K562 (cell line): ENCODE measurements around the gene CYRIA. TPM values are rescaled to one million over a fixed set of nuclear protein-coding genes. Genes with fewer than 3 reads are reported as not detected.
A peak's percentile ranks its signal among the peaks of the same experiment; 100 is the strongest.

Experiments
- BMI1 ChIP-seq: fragments of 150-350 bp; IDR thresholded peaks from 2 replicates; pipeline ENCODE4 v1.6.1; 2014; ENCODE audit warnings: low read length
- CBFB ChIP-seq: sonication (generic); formaldehyde crosslinking; IDR thresholded peaks from 2 replicates; pipeline ENCODE4 v1.4.0; 2020; ENCODE audit warnings: mild to moderate bottlenecking, missing genetic modification reagents
- CBX5 ChIP-seq: IDR thresholded peaks from 2 replicates; pipeline ENCODE4 v1.6.1; 2014; ENCODE audit warnings: low read depth, borderline replicate concordance
- CREB1 ChIP-seq, 2 experiments: sonication (generic) in 1 of 2; formaldehyde crosslinking in 1 of 2; IDR thresholded peaks; 2 replicates each; pipeline versions ENCODE4 v1.6.1 to v1.8.0; 2012 to 2022; ENCODE audit warnings: inconsistent platforms in 1 of 2, mild to moderate bottlenecking in 1 of 2, missing genetic modification reagents in 1 of 2, moderate library complexity in 1 of 2
- HNRNPL ChIP-seq: fragments of 200-400 bp; formaldehyde crosslinking; IDR thresholded peaks from 2 replicates; pipeline ENCODE4 v1.6.1; 2017; ENCODE audit warnings: low read depth, mild to moderate bottlenecking, low read length
- KDM1A ChIP-seq, 2 experiments: fragments of 450-650 bp; IDR thresholded peaks; 2 replicates each; pipeline ENCODE4 v1.6.1; 2016; ENCODE audit warnings: mild to moderate bottlenecking in 2 of 2
- NCOR1 ChIP-seq: fragments of 450-650 bp; IDR thresholded peaks from 2 replicates; pipeline ENCODE4 v1.6.1; 2016; ENCODE audit warnings: mild to moderate bottlenecking, moderate library complexity
- POLR2B ChIP-seq: fragments of 450-650 bp; IDR thresholded peaks from 2 replicates; pipeline ENCODE4 v1.6.1; 2018; ENCODE audit warnings: low read depth; ENCODE audit not compliant: partially characterized antibody
- TCF3 ChIP-seq: sonication (generic); formaldehyde crosslinking; IDR thresholded peaks from 2 replicates; pipeline ENCODE4 v1.4.0; 2020; ENCODE audit warnings: mild to moderate bottlenecking, missing genetic modification reagents
- THRAP3 ChIP-seq: fragments of 450-650 bp; IDR thresholded peaks from 2 replicates; pipeline ENCODE4 v1.6.1; 2016; ENCODE audit warnings: mild to moderate bottlenecking, inconsistent platforms, borderline replicate concordance
- ZBTB17 ChIP-seq: fragments of 450-650 bp; formaldehyde crosslinking; IDR thresholded peaks from 2 replicates; pipeline ENCODE4 v1.4.0; 2020; ENCODE audit warnings: mild to moderate bottlenecking
- ZNF140 ChIP-seq: fragments of 250-450 bp; sonication (Bioruptor Pico); IDR thresholded peaks from 2 replicates; pipeline ENCODE4 v1.8.0; 2021; ENCODE audit warnings: moderate library complexity, mild to moderate bottlenecking, inconsistent platforms
- polyA plus RNA-seq, 8 experiments: library from polyadenylated mRNA; depleted of rRNA in 4 of 8; stranded (reverse) in 5 of 8; unstranded in 3 of 8; fragments of >200 nt; fragmentation: Nextera tagmentation in 2 of 8; fragmentation: Illumina TruSeq in 1 of 8; extraction: Ambion mirVana in 2 of 8; extraction: Trizol in 1 of 8; gene quantifications; 2 replicates each; pipeline versions ENCODE4 v1.2.1 to v1.2.3, GENCODE V29; 2011 to 2014; ENCODE audit warnings: inconsistent platforms in 1 of 8, missing spikeins in 1 of 8
- total RNA-seq, 7 experiments: library from RNA; depleted of rRNA in 6 of 7; stranded (reverse); fragments of >200 nt in 6 of 7; fragmentation: Illumina TruSeq in 2 of 7; extraction: Trizol in 2 of 7; gene quantifications; 2 replicates each; pipeline versions ENCODE4 v1.2.1 to v1.2.3, GENCODE V29; 2011 to 2021; ENCODE audit warnings: low replicate concordance in 1 of 7
- TF ChIP-seq, protein P1 (sequence below): sonication (generic); formaldehyde crosslinking; IDR thresholded peaks from 2 replicates; pipeline ENCODE4 v1.8.1; 2023; ENCODE audit warnings: missing genetic modification reagents, mild to moderate bottlenecking, borderline replicate concordance
- TF ChIP-seq, protein P2 (sequence below): IDR thresholded peaks from 2 replicates; pipeline ENCODE4 v1.6.1; 2011; ENCODE audit not compliant: insufficient read length; ENCODE audit errors: extremely low read depth

Gene CYRIA
- total and polyA plus RNA-seq, 9 of the 15 experiments (the other 6 are each of a cell fraction or from before 2014, with no cell fraction given) = 0.84 to 5.6 (median 3.0) TPM

DNA sequence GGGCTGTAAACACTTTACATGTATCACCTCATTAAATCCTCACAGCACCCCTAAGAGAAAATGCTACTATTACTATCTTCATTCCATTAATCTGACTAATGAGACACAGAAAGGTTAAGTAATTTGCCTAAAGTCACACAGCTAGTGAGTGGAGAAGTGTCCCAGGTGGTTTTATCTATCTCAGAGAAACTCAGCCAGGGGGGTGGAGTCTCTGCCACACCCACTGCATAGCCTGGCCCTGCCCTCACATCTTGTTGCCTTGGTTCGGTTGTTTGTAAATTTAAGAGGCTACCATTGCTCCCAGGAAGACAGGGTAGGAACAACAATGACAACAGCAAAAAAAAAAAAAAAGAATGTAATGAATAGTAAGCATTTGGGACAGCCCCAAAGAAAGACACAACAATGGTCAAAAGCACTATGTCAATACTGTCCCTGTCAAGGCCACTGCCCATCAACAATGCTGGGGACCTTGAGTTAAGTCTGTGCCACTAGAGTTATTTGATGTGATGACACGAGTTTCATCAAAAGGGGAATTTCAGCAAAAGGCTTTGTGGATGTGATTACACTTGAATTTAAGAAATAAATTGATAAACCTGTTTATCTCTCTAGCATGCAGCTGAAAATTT lies 17.5 kb downstream of the CYRIA start (continued):
- TF ChIP-seq ZBTB17 (CRISPR knock-in tag) (peak; percentile 77; the same call in 1 of the 2 replicates), TCF3 (CRISPR knock-in tag) (no peak), BMI1 (no peak), CBFB (CRISPR knock-in tag) (no peak), ZNF140 (no peak), POLR2B (no peak), CBX5 (no peak), KDM1A (IDR thresholded peaks at IDR 0.05) (0 out of 4 replicates have a peak, but pooled peaks have one; percentile 26 to 35), THRAP3 (no peak), NCOR1 (no peak), HNRNPL (no peak), CREB1 (IDR thresholded peaks at IDR 0.05) (no peak), CREB1 (CRISPR knock-in tag; IDR thresholded peaks at IDR 0.05) (no peak)
- TF ChIP-seq, protein P1, sequence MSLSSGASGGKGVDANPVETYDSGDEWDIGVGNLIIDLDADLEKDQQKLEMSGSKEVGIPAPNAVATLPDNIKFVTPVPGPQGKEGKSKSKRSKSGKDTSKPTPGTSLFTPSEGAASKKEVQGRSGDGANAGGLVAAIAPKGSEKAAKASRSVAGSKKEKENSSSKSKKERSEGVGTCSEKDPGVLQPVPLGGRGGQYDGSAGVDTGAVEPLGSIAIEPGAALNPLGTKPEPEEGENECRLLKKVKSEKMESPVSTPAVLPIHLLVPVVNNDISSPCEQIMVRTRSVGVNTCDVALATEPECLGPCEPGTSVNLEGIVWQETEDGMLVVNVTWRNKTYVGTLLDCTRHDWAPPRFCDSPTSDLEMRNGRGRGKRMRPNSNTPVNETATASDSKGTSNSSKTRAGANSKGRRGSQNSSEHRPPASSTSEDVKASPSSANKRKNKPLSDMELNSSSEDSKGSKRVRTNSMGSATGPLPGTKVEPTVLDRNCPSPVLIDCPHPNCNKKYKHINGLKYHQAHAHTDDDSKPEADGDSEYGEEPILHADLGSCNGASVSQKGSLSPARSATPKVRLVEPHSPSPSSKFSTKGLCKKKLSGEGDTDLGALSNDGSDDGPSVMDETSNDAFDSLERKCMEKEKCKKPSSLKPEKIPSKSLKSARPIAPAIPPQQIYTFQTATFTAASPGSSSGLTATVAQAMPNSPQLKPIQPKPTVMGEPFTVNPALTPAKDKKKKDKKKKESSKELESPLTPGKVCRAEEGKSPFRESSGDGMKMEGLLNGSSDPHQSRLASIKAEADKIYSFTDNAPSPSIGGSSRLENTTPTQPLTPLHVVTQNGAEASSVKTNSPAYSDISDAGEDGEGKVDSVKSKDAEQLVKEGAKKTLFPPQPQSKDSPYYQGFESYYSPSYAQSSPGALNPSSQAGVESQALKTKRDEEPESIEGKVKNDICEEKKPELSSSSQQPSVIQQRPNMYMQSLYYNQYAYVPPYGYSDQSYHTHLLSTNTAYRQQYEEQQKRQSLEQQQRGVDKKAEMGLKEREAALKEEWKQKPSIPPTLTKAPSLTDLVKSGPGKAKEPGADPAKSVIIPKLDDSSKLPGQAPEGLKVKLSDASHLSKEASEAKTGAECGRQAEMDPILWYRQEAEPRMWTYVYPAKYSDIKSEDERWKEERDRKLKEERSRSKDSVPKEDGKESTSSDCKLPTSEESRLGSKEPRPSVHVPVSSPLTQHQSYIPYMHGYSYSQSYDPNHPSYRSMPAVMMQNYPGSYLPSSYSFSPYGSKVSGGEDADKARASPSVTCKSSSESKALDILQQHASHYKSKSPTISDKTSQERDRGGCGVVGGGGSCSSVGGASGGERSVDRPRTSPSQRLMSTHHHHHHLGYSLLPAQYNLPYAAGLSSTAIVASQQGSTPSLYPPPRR (CRISPR knock-in tag) = no peak
- TF ChIP-seq, protein P2, sequence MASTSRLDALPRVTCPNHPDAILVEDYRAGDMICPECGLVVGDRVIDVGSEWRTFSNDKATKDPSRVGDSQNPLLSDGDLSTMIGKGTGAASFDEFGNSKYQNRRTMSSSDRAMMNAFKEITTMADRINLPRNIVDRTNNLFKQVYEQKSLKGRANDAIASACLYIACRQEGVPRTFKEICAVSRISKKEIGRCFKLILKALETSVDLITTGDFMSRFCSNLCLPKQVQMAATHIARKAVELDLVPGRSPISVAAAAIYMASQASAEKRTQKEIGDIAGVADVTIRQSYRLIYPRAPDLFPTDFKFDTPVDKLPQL = no peak
